Mesodermal cell (in vitro differentiated cells): ENCODE results near the gene BDKRB2.

Source experiments
- H3K27ac ChIP-seq: 2 replicates; pipeline ENCODE4 v1.7.0; 2013; ENCODE audit warnings: mild to moderate bottlenecking, low read depth, low read length, moderate library complexity; ENCODE audit not compliant: severe bottlenecking
- H3K36me3 ChIP-seq: 2 replicates; pipeline ENCODE4 v1.7.1; 2013; ENCODE audit warnings: mild to moderate bottlenecking, low read length, moderate library complexity; ENCODE audit not compliant: control insufficient read depth, insufficient read depth
- H3K4me1 ChIP-seq: one replicate; pipeline ENCODE4 v1.7.1; 2013; ENCODE audit warnings: mild to moderate bottlenecking, low read length; ENCODE audit not compliant: insufficient read depth, control insufficient read depth, poor library complexity, severe bottlenecking
- H3K4me3 ChIP-seq: 2 replicates; pipeline ENCODE4 v1.7.0; 2013; ENCODE audit warnings: low read length, control low read depth, mild to moderate bottlenecking; ENCODE audit not compliant: insufficient read depth, poor library complexity, severe bottlenecking; ENCODE audit errors: extremely low read depth
- H3K9me3 ChIP-seq: 2 replicates; pipeline ENCODE4 v1.7.1; 2013; ENCODE audit warnings: mild to moderate bottlenecking, low read length, moderate library complexity; ENCODE audit not compliant: control insufficient read depth
- WGBS, 2 experiments: methylation state at CpG; one replicate each; pipeline ENCODE4 v1.1.5; 2013; ENCODE audit warnings: missing lambda C conversion rate in 2 of 2; ENCODE audit not compliant: insufficient coverage in 2 of 2; 5-methylcytosine and 5-hydroxymethylcytosine counted together

BDKRB2 gene

GRCh38 chr14:96264200-96264553 lies 59.5 kb downstream of the BDKRB2 start:
- Histone ChIP-seq H3K36me3 (no peaks in the 10 kb centered on the region), H3K4me3 (no peak overlapping the region), H3K27ac (no peak overlapping the region), H3K9me3 (no peaks in the 10 kb centered on the region), H3K4me1 (peaks cover 21% of the 10 kb centered on the region)
- 94 to 97% methylated on average over 6 to 12 of the region's 14 CpGs for WGBS, 2 experiments

- H3K36me3 ChIP-seq = no peaks in the 10 kb centered on the region
- WGBS, 2 experiments = 49 to 90% methylated on average over 1 to 2 of the region's 3 CpGs
- peaks cover 22% of the 10 kb centered on the region for H3K4me1 ChIP-seq
- H3K4me3 ChIP-seq = no peak overlapping the region
- no peak overlapping the region for H3K27ac ChIP-seq
- no peaks in the 10 kb centered on the region for H3K9me3 ChIP-seq
These were observed 60.2 kb downstream of the BDKRB2 start for GRCh38 chr14:96264853-96265252.

- WGBS, 2 experiments = 95% methylated on average over 14 to 15 of the region's 16 CpGs
- H3K4me3 ChIP-seq = no peak overlapping the region
- no peaks in the 10 kb centered on the region for H3K36me3 ChIP-seq
- H3K27ac ChIP-seq = no peak overlapping the region
- H3K9me3 ChIP-seq = no peaks in the 10 kb centered on the region
- H3K4me1 ChIP-seq = peaks cover 22% of the 10 kb centered on the region
These were observed 60.9 kb downstream of the BDKRB2 start for GRCh38 chr14:96265383-96266095.

GRCh38 chr14:96267336-96267735 lies 62.7 kb downstream of the BDKRB2 start:
- 63 to 81% methylated on average over 3 of the region's 3 CpGs for WGBS, 2 experiments
- Histone ChIP-seq H3K27ac (peak overlapping the region; percentile 66), H3K4me3 (no peak overlapping the region), H3K4me1 (peaks cover 22% of the 10 kb centered on the region), H3K9me3 (peaks cover 10% of the 10 kb centered on the region), H3K36me3 (no peaks in the 10 kb centered on the region)

- WGBS, 2 experiments = 93 to 95% methylated on average over 3 of the region's 5 CpGs
- no peaks in the 10 kb centered on the region for H3K36me3 ChIP-seq
- H3K4me3 ChIP-seq = no peak overlapping the region
- peaks cover 22% of the 10 kb centered on the region for H3K4me1 ChIP-seq
- H3K27ac ChIP-seq = no peak overlapping the region
- peaks cover 16% of the 10 kb centered on the region for H3K9me3 ChIP-seq
These were observed 63.3 kb downstream of the BDKRB2 start for GRCh38 chr14:96267916-96268315.

GRCh38 chr14:96268431-96269358 lies 64.1 kb downstream of the BDKRB2 start:
- peaks cover 22% of the 10 kb centered on the region for H3K4me1 ChIP-seq

GRCh38 chr14:96269359-96269710 lies 64.7 kb downstream of the BDKRB2 start:
- H3K27ac ChIP-seq = peak overlapping the region; percentile 66
- 91 to 92% methylated on average over 8 to 9 of the region's 10 CpGs for WGBS, 2 experiments

More at GRCh38 chr14:96268431-96269358, 64.1 kb downstream of the BDKRB2 start:
- no peak overlapping the region for H3K4me3 ChIP-seq
- H3K27ac ChIP-seq = peak overlapping the region; percentile 66
- H3K9me3 ChIP-seq = peaks cover 17% of the 10 kb centered on the region
- no peaks in the 10 kb centered on the region for H3K36me3 ChIP-seq
- 87 to 92% methylated on average over 18 to 20 of the region's 22 CpGs for WGBS, 2 experiments

GRCh38 chr14:96270565-96271420 lies 66.2 kb downstream of the BDKRB2 start:
- no peak overlapping the region for H3K27ac ChIP-seq
- H3K4me1 ChIP-seq = peaks cover 27% of the 10 kb centered on the region
- H3K4me3 ChIP-seq = no peak overlapping the region
- WGBS, 2 experiments = 94% methylated on average over 5 to 7 of the region's 8 CpGs
- no peaks in the 10 kb centered on the region for H3K36me3 ChIP-seq
- peaks cover 17% of the 10 kb centered on the region for H3K9me3 ChIP-seq

More at GRCh38 chr14:96269359-96269710, 64.7 kb downstream of the BDKRB2 start:
- peaks cover 22% of the 10 kb centered on the region for H3K4me1 ChIP-seq
- H3K4me3 ChIP-seq = no peak overlapping the region
- no peaks in the 10 kb centered on the region for H3K36me3 ChIP-seq
- H3K9me3 ChIP-seq = peaks cover 17% of the 10 kb centered on the region

- WGBS, 2 experiments = 100% methylated on average over 1 of the region's 1 CpG
- H3K36me3 ChIP-seq = no peaks in the 10 kb centered on the region
- no peak overlapping the region for H3K4me3 ChIP-seq
- peaks cover 27% of the 10 kb centered on the region for H3K4me1 ChIP-seq
- H3K9me3 ChIP-seq = peaks cover 17% of the 10 kb centered on the region
- no peak overlapping the region for H3K27ac ChIP-seq
These were observed 66.8 kb downstream of the BDKRB2 start for GRCh38 chr14:96271421-96271762.

- Histone ChIP-seq H3K4me1 (peaks cover 17% of the 10 kb centered on the region), H3K36me3 (no peaks in the 10 kb centered on the region), H3K27ac (no peak overlapping the region), H3K9me3 (peaks cover 21% of the 10 kb centered on the region), H3K4me3 (no peak overlapping the region)
- WGBS, 2 experiments = 65 to 86% methylated on average over 1 to 2 of the region's 3 CpGs
These were observed 68.3 kb downstream of the BDKRB2 start for GRCh38 chr14:96272777-96273473.
